ENCODE measurements around the gene RTEL1. TPM values are rescaled to one million over a fixed set of nuclear protein-coding genes. Genes with fewer than 3 reads are reported as not detected.
"Not testable (repeated sequence)": the region's sequence is repeated elsewhere in the genome, so short reads cannot be mapped to it uniquely, and the experiment has no call there.

Gene RTEL1
- total and polyA plus RNA-seq, 8 donors: 7.6 to 70.4 (median 16.1) TPM

GRCh38 chr20:63640086-63640485, 18.0 kb upstream of the RTEL1 start:
- no peaks in the 10 kb centered on the region for H3K9me3 ChIP-seq
- WGBS, 5 donors: 75 to 88% (median 79%) methylated on average over 6 to 8 of the region's 8 CpGs
- H3K4me3 ChIP-seq: peak overlapping the region in 3 of 4 donors; percentile 27 to 63 (median 58)
- intact Hi-C loops (cut with DNase I; ENCODE audit: low total_unique reads): no loop called here
- H3K27ac ChIP-seq: peak overlapping the region; percentile 8 to 84 (median 75)
- H3K4me1 ChIP-seq: peaks cover 8 to 31% (median 21%) of the 10 kb centered on the region in 4 donors
- H3K27me3 ChIP-seq: no peaks in the 10 kb centered on the region
- DNase-seq: no peak
- TF ChIP-seq EP300 (IDR thresholded peaks at IDR 0.05) (no peak), POLR2A (IDR thresholded peaks at IDR 0.05) (no peak), CTCF (IDR thresholded peaks at IDR 0.05) (no peak), POLR2AphosphoS5 (IDR thresholded peaks at IDR 0.05) (no peak)
- no peaks in the 10 kb centered on the region for H3K36me3 ChIP-seq

GRCh38 chr20:63640686-63641085, 17.4 kb upstream of the RTEL1 start:
- intact Hi-C loops (cut with DNase I; ENCODE audit: low total_unique reads); H3K27me3 ChIP-seq; H3K9me3 ChIP-seq; H3K36me3 ChIP-seq: not testable (repeated sequence)
- DNase-seq: peak in 1 of 2 donors; percentile 21
- peak overlapping the region in 4 of 5 donors; percentile 42 to 84 (median 76) for H3K27ac ChIP-seq
- peak overlapping the region; percentile 27 to 63 (median 56) for H3K4me3 ChIP-seq
- H3K4me1 ChIP-seq: peaks cover 8 to 31% (median 21%) of the 10 kb centered on the region in 4 donors
- WGBS, 5 donors: 38 to 80% (median 49%) methylated on average over 1 to 17 of the region's 17 CpGs

GRCh38 chr20:63641146-63641791, 16.8 kb upstream of the RTEL1 start:
- peak overlapping the region; percentile 82 to 92 (median 87) for H3K27ac ChIP-seq
- 1 to 14% (median 12%) methylated on average over 35 to 41 of the region's 47 CpGs for WGBS, 5 donors
- H3K36me3 ChIP-seq: no peaks in the 10 kb centered on the region
- intact Hi-C loops (cut with DNase I; ENCODE audit: low total_unique reads): no loop called here
- peak overlapping the region; percentile 54 to 63 (median 60) for H3K4me3 ChIP-seq
- H3K27me3 ChIP-seq: no peaks in the 10 kb centered on the region
- peaks cover 8 to 31% (median 21%) of the 10 kb centered on the region in 4 donors for H3K4me1 ChIP-seq
- TF ChIP-seq POLR2AphosphoS5 (IDR thresholded peaks at IDR 0.05): no peak
- TF ChIP-seq CTCF (IDR thresholded peaks at IDR 0.05): no peak
- no peak for TF ChIP-seq EP300 (IDR thresholded peaks at IDR 0.05)
- no peak for TF ChIP-seq POLR2A (IDR thresholded peaks at IDR 0.05)
- no peaks in the 10 kb centered on the region for H3K9me3 ChIP-seq
- DNase-seq: no peak

- Histone ChIP-seq H3K4me1 (peaks cover 8 to 31% (median 21%) of the 10 kb centered on the region in 4 donors), H3K27ac (peak overlapping the region; percentile 84 to 92 (median 87)), H3K36me3 (no peaks in the 10 kb centered on the region), H3K9me3 (no peaks in the 10 kb centered on the region), H3K27me3 (no peaks in the 10 kb centered on the region), H3K4me3 (peak overlapping the region; percentile 58 to 63 (median 60))
- TF ChIP-seq POLR2A (IDR thresholded peaks at IDR 0.05): no peak
- peak in 5 of 7 experiments; percentile 10 to 66 (median 40) for TF ChIP-seq CTCF (IDR thresholded peaks at IDR 0.05)
- peak in 2 of 3 donors; percentile 72 to 83 for TF ChIP-seq POLR2AphosphoS5 (IDR thresholded peaks at IDR 0.05)
- no peak for TF ChIP-seq EP300 (IDR thresholded peaks at IDR 0.05)
- intact Hi-C loops (cut with DNase I; ENCODE audit: low total_unique reads): no loop called here
- DNase-seq: peak; percentile 94 to 97
- WGBS, 5 donors: 0 to 3% (median 2%) methylated on average over 15 to 85 of the region's 86 CpGs
Measured at GRCh38 chr20:63641792-63642523, 16.2 kb upstream of the RTEL1 start.
